Epidermal melanocyte (primary cell): ENCODE measurements around the gene ERMAP.
"Not testable (repeated sequence)": the region's sequence is repeated elsewhere in the genome, so short reads cannot be mapped to it uniquely, and the experiment has no call there.

Source experiments
- DNase-seq: peaks from one replicate; pipeline ENCODE4 v3.0.0; 2011; ENCODE audit warnings: low spot score; ENCODE audit not compliant: insufficient read length

The ERMAP gene

DNA sequence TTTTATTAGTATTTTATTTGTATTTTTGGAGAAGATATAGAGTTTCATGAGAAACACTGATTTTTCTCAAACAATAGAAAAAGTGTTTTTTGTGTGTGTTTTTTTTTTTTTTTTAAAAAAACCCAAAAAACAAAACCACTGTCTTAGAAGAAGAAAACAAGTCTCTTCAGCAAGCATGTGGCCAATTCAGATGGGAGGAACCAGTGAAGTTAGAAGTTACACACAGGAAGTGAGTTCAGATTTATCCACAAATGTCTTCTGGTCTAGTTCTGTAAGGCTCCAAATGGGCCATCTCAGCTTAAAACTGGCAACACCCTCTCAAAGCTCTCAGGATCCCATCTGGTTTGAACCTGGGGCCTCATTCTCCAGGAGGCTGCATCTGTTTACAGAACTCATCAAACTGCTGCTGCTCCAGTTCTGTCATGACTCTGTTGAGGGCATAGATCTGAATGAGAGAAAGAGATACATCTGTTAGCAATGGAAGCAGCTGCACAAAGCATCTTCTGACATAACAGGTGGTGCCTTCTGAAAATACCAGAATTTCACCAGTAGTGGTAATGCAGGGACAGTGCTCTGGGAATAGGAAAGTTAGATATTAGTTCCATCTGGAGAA, 9.8 kb upstream of the ERMAP start:
- no peak for DNase-seq

DNA sequence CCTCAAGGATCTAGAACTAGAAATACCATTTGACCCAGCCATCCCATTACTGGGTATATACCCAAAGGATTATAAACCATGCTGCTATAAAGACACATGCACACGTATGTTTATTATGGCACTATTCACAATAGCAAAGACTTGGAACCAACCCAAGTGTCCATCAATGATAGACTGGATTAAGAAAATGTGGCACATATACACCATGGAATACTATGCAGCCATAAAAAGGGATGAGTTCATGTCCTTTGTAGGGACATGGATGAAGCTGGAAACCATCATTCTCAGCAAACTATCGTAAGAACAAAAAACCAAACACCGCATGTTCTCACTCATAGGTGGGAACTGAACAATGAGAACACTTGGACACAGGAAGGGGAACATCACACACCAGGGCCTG, 2.1 kb upstream of the ERMAP start:
- DNase-seq = not testable (repeated sequence)

DNA sequence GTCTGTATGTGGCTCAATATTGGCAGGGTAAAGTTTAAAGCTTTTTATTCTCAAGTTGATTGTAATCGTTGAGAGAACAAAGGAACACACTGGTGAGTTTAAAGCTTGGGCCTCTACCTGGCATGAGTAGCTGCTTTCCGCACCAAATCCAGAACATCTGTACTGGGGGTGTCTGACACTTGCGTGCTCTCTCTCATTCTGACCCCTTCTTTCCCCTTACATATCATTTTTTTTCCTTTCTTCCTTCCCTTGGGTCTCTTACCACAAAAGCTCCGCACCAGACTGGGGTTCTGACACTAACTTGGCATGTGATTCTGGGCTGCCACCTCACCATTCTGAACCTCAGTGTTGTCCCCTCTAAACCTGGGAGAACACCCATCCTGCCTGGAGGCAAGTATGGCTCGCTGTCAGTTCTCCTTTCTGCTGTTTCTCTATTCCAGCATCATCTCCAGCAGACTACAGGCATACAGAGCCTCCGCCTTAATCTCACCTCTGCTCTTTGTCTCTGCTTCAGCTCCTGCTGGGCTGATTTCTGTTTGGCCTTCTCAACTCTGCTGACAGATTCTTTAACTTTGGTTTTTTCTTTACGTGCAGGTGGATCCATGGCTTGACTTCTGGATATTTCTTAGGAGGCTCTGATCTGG, 859 bp upstream of the ERMAP start:
- DNase-seq = no peak

DNA sequence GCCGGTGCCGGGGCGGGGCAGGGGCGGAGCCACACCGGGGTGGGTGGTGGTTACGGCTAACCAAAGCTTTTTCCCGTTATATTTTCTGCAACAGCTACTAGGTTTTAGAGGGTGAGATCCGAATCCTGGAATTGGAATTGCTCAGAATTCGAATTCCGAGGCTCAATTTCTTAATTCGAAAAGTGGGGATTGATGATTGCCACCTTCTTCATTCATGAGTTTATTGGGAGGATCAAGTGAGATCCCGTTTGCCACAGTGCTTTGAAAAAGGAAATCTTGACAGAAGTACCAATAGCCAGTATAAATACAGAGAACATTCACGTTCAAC, 482 bp downstream of the ERMAP start:
- peak; percentile 85 for DNase-seq

DNA sequence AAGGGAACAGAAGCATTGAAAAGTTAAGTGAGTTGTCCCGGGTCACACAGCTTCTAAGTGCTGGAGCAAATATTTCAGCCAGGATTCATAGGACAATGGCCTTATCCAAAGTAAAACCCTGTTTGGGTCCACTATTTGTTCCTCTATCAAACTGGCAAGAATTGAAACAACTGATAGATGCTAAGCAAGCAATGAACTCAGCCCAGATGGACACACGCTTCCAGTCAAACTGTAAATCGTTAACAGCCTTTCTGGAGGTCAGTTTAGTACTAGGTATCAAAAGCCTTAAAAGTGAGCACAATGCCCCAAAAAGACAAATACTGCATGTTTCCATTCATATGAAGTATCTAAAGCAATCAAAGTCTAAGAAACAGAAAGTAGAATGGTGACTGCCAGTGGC, 1.1 kb downstream of the ERMAP start:
- DNase-seq = no peak

DNA sequence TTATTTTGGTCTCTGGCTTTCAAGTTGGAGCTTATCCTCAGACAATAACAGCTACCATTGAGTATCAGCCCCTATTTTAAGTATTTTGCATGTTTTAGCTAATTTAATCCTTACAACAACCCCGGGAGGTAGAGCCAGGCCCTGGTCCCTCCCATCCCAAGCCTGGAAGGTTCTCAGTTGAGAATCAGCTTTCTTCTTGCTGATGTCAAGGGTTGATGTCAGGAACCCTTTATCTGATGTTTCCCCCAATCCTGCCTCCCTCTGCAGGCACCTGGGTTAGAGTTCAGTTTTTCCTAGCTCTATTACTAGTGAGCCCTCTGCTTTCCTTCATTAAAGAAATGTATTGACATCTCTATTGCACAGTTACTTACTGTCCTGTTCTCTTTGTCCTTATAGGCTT, 3.9 kb downstream of the ERMAP start:
- DNase-seq = no peak

DNA sequence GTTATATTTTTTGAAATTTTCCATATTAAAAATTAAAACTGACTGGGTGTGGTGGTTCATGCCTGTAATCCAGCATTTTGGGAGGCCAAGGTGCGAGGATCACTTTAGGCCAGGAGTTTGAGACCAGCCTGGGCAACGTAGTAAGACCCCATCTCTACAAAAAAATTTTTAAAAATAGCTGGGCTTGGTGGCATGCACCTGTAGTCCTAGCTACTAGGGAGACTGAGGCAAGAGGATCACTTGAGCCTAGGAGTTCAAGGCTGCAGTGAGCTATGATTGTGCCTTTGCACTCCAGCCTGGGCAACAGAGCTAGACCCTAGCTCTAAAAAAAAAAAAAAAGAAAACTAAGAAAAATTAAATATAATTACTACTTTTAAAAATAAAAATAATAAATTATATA, 4.8 kb downstream of the ERMAP start:
- no peak for DNase-seq

DNA sequence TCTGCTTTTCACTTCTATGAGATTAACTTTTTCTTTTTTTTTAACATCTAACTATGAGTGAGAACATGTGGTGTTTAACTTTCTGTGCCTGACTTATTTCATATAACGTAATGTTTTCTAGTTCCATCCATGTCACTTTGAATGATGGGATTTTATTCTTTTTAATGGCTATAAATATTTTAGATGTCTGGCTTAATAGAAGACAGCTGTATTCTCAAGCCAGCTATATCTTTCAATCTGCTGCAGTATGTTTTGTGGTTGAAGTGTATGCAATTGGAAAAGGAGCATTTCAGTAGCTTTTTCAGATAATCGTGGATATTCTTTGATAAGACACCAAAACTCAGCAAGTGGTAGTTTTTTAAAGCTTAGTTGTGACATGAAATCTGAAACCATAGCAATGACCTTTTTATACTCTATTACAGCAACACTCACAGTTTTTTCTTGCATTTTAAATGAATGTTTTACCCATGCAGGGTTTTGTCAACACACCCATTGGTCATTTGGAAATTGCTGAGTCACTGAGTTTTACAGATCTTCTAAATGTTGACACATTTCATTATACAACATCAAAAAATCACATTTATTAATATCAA, 6.0 kb downstream of the ERMAP start:
- DNase-seq = no peak

DNA sequence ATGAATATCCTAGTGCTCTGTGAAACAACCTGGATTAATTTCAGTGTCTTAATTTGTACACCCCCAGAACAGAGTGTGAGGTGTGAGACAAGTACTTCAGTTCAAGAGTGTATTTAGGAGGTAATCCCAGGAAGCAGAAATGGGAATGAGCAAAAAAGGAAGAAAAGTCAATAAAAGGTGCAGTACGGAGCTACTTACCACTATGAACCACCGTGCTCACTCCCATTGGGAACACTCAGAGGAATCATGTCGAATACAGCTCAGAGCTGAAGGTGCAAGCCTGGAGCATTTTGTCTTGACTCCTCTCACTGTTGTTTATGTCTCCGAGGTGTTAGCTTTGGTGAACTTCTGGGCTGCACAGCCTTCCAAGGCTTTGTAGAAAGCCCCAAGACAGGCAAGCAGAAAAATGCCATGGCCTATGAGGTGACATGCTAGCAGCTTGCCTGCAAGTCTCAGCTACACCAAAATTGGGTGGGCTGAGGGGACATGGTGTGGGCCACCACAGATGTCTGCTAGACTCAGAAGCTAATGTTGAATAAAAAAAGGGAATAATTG, 7.6 kb downstream of the ERMAP start:
- no peak for DNase-seq

DNA sequence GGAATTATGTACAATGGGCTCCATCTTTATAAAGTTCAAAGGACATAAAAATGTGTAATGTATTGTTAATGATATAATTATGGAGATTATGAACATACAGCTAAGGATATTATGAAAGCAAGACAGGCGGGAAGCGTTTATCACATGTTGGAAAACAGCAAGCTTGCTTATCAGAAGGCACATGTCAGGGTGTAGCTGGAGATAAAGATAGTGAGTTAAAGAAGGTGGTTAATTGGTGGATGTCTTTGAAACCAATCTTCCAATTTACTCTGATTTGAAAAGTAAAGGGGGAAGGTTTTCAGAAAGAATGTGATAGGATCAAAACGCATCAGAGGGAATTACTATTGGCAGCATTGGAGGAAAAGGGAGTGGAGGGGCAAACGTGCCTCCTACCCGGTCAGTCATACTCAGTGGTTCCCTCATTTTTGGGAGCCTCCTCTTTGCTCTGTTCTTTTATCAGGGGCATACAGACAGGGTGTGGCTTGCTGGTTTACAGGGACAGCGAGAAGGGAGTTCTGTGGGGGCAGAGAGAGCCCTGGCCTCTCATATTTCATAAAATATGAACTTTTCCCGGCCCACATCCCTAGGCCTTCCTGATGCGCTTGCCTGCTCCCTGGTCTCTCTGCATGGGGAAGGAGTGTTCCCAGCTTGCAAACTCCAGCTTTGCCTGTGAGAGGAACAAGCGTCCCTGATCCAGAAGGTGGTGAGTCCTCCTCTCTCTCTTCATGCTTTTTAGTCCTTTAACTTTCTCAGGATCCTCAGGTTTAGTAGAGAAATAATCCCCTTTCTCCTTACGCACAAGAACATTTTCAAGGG, 8.3 kb downstream of the ERMAP start:
- DNase-seq = no peak

DNA sequence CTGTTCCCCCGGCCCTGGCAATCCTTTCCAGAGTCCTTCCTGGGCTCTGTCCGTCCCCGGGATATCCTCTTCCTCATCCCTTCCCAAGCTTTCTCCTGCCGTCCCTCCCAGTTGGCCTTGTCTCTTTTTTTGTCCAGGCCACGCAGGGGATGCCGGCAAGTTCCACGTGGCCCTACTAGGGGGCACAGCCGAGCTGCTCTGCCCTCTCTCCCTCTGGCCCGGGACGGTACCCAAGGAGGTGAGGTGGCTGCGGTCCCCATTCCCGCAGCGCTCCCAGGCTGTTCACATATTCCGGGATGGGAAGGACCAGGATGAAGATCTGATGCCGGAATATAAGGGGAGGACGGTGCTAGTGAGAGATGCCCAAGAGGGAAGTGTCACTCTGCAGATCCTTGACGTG, 13.7 kb downstream of the ERMAP start:
- DNase-seq = no peak

DNA sequence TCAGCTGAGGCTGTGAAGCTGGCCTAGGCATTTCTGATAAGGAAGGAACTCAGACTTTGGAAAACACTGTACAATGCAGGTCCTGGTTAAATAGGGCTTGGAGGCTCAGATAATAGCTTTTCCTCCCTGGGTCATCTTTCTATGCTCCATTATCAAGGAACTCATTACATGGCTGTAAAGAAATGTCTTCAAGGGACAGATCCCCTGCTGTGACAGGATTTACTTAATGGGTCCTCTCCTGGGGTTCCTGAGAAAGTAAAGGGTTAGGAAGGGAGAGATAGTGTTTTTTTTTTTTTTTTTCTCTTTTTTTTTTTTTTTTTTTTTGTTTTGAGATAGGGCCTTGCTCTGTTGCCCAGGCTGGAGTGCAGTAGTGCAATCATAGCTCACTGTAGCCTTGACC, 14.4 kb downstream of the ERMAP start:
- DNase-seq = no peak

DNA sequence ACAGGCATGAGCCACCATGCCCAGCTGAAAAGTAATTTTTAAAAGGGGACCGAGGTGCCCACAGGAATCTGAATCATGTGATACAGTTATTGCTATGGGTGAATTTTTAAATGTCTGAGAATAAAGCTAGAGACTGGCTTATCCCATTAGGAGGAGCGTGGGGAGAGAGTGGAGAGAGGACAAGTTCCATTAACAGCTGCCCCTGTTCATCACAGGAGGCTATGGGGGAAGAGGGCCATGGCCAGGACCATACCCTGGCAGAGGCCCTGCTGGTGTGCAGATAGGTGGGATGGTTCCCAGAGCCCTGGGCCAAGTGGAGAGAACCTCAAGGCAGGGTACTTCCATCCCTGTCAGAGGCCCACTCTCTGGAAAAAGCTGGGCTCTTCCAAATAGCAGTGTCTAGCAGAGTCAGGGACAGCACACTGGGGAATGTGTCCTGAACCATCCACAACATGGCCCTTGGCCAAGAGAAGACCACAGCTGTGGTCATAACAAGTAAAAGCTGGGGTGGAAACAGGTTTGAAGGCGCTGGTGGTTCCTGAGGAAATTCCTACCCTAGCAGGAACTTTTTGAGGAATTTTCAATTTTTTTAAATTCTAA, 15.8 kb downstream of the ERMAP start:
- no peak for DNase-seq

DNA sequence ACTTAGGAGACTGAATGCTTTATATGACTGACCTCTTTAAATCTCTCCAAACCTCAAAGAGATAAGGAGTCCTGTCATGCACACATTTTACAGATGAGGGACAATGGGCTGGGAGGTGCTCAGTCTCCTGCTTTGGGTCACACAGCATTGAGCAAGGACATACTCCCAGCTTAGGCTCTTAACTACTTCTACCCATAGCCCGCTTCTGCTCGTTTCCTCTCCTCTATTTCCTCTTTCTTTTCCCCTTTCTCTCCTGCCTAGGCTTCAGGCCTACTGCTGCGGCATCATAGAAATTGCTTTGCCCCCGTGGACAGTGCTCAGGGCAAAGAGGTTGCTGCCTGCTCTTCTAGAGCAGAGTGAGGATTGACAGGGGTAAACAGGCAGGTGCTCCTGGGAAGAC, 17.1 kb downstream of the ERMAP start:
- DNase-seq = no peak

DNA sequence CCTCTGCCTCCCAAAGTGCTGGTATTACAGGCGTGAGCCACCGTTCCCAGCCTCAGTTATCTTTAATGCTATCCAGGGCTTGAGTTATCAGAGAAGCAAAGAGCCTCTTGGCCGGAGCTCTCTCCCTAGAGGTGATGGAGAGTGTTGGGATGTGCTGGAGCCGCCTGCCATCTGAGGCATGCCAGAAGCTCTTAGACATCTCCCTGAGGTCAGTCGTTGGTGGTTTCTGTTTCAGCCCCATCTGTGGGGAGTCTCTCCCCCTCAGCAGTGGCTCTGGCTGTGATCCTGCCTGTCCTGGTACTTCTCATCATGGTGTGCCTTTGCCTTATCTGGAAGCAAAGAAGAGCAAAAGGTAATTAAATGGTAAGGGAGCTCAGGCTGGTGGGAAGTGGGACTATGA, 17.9 kb downstream of the ERMAP start:
- no peak for DNase-seq

DNA sequence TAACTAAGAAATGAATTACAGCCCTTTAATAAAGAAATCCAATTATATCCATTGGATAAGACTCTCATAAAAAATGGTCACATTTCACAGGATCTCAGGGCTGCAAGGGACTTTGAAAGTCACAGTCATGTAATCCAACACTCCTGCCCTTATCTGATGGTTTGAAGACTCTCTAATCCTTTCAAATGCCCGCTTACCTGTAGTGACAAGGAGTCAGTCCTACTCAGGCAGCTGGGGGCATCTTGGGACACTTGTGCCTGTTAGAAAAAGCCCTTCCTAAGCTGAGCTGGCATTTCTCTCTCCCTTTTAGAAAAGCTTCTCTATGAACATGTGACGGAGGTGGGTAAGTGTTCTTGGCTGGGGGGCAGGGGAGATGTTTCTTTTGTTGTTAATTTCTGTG, 18.5 kb downstream of the ERMAP start:
- DNase-seq = no peak

DNA sequence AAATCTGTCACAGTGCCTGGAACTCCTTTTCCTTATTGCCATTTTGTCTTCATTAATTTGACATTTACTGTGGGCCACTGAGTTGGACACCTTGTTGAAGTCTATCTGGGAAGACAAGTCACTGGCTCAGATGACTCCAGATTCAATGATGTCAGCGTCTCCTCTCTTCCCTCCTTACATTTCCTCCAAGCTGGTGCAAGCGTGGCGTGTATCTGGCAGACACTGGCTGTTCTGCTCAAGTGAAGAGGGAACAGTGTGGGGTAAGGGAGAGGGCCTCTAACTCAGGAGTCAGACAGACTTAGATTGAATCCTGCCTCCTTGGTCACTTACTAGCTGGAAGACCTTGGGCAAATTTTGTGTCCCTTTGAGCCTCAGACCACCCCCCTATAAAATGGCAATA, 20.8 kb downstream of the ERMAP start:
- no peak for DNase-seq

DNA sequence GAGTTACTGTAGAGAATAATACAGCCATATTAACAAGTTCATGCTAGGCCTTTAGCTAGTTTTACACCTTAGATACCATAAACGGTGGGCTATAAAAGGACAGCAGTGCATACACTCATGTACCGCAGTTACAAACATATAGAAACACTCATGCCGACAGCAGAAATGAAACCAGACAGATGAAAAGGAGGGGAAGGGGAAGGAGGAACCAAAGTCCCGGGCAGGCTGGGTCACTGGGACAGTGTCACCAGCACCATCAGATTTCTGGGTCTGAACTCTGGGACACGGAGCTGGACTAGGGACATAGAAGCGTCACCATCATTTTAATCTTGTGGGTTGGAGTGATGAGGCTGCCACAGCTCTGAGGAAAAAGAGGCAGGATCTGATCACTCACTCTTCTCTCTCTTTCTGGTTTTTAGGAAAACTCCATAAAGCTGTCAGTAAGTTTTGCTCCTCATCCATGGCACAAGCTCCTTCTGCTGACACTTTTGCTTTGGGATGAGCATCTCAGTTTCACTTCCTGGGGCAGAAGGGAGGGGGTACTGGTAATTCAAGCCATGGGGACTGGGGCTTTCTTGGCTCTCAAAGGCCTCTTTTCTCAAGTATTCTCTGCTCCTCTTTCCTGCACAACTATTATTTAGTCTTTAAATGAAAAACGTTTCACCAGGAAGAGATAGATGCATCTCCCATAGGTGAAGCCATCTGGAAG, 21.7 kb downstream of the ERMAP start:
- DNase-seq = no peak

DNA sequence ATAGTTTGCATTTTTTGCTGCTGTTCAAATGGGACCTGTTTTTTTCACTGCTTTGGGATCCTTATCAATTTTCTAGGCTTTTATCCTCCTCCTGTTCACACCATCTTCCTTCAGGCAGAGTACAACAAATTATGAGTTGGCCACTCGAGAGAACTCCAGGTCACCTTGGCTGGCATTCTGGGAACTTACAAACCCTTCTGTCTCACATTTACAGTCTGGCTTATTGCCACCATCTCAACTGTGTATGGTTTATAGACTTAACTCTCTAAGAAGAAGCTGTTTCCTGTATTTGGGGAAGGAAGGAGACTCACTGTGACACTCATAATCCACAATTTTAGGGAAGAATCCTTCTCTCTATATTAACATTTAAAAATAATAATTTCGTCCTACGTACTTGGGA, 24.1 kb downstream of the ERMAP start:
- DNase-seq = no peak

DNA sequence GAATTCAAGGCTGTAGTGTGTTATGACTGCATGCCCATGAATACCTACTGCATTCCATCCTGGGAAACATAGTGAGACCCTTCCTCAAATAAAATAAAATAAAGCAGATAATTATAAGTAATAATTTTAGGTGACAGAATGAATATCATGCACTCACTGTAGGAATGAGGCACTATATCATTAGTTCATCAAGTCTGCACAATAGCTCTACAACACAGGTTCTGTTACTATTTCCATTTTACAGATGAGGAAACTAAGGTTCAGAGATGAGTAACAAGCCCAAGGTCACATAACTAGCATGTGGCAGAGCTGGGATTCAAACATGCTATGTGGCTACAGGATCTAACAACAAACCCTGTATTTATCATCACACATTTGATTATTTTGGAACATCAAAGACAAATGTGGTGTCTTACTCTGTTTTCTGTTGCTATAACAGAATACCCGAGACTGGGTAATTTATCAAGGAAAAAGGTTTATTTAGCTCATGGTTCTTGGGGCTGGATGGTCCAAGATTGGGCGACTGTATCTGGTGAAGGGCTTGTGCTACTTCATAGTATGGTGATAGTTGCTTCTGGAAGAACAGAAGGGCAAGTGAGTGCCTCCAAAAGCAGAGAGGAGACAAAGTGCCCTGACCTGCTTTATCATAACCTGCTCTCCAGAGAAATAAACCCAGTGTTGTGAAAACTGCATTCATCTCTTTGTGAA, 24.7 kb downstream of the ERMAP start:
- no peak for DNase-seq
